Femur (tissue), 1 donor: Measurements from ENCODE around the gene ZMIZ2.
"Not testable (repeated sequence)": the region's sequence is repeated elsewhere in the genome, so short reads cannot be mapped to it uniquely, and the experiment has no call there.

Experiments used
- DNase-seq: peaks from one replicate; pipeline ENCODE4 v3.0.0-alpha.2; 2017

ZMIZ2 gene

GRCh38 chr7:44803828-44804519 lies 55.3 kb downstream of the ZMIZ2 start:
- not testable (repeated sequence) for DNase-seq

- no peak for DNase-seq
These were observed 57.3 kb downstream of the ZMIZ2 start for GRCh38 chr7:44805950-44806349.

- DNase-seq = no peak
These were observed 60.3 kb downstream of the ZMIZ2 start for GRCh38 chr7:44808914-44809393.

- no peak for DNase-seq
These were observed 62.4 kb downstream of the ZMIZ2 start for GRCh38 chr7:44811093-44811492.

- DNase-seq = no peak
These were observed 62.9 kb downstream of the ZMIZ2 start for GRCh38 chr7:44811571-44811970.

- no peak for DNase-seq
These were observed 66.3 kb downstream of the ZMIZ2 start for GRCh38 chr7:44814919-44815318.

GRCh38 chr7:44819292-44819691 lies 70.6 kb downstream of the ZMIZ2 start:
- DNase-seq = no peak
